Lower lobe of right lung (tissue), 2 donors: ENCODE data around the gene SMG9. TPM values are rescaled to one million over a fixed set of nuclear protein-coding genes. Genes with fewer than 3 reads are reported as not detected.

ENCODE experiments used
- ATAC-seq, 2 donors: fragments of 200-7000 bp; cut with Tn5 transposase; one replicate each; pipeline ENCODE4 v1.9.1; 2020 to 2022; ENCODE audit warnings: mild to moderate bottlenecking in 2 of 2, moderate library complexity in 2 of 2
- DNase-seq: peaks from one replicate; pipeline ENCODE4 v3.0.0-alpha.2; 2020
- H3K27ac ChIP-seq: fragments of 200-600 bp; one replicate; pipeline ENCODE4 v1.8.0; 2022
- H3K27me3 ChIP-seq: fragments of 200-600 bp; one replicate; pipeline ENCODE4 v1.8.0; 2022; ENCODE audit warnings: low read depth
- H3K36me3 ChIP-seq: fragments of 200-600 bp; one replicate; pipeline ENCODE4 v1.8.0; 2022; ENCODE audit warnings: mild to moderate bottlenecking
- H3K4me1 ChIP-seq: fragments of 200-600 bp; one replicate; pipeline ENCODE4 v1.8.0; 2022
- H3K4me3 ChIP-seq: fragments of 200-600 bp; one replicate; pipeline ENCODE4 v1.8.0; 2022; ENCODE audit warnings: mild to moderate bottlenecking
- H3K9me3 ChIP-seq: fragments of 200-600 bp; one replicate; pipeline ENCODE4 v1.8.0; 2022
- CTCF ChIP-seq: fragments of 200-600 bp; IDR thresholded peaks from one replicate; pipeline ENCODE4 v1.8.0; 2022; ENCODE audit warnings: antibody characterized with exemption, mild to moderate bottlenecking
- intact Hi-C: fragments of 100-400 bp; cut with DNase I; formaldehyde crosslinking; loops from one replicate; pipeline ENCODE4 v1.11.0; 2022
- total RNA-seq: library from RNA; stranded (reverse); fragmentation: NEBNext Ultra II Directional; extraction: Animal tissue kit (Norgen Biotek cat#: 25700); gene quantifications from one replicate; pipeline ENCODE4 v1.2.1, GENCODE V29; 2021
- donor health status: DM: no; HTN: yes; CAD: no; lungs with severe emphysema.

SMG9 gene
- total RNA-seq, 1 donor from 2014 or later = 47.3 TPM

- Histone ChIP-seq H3K4me1 (peaks cover 24% of the 10 kb centered on the region), H3K27ac (peak overlapping the region; percentile 92), H3K9me3 (peaks cover 6% of the 10 kb centered on the region), H3K27me3 (peaks cover 5% of the 10 kb centered on the region), H3K4me3 (peak overlapping the region; percentile 45), H3K36me3 (no peaks in the 10 kb centered on the region)
- intact Hi-C loops = no loop called here
- DNase-seq (peak; percentile 47), ATAC-seq (peak; percentile 64 to 66)
- no peak for TF ChIP-seq CTCF
Observed at GRCh38 chr19:43700395-43701000, 54.3 kb downstream of the SMG9 start.

- Histone ChIP-seq H3K4me3 (peak overlapping the region; percentile 42), H3K27ac (peak overlapping the region; percentile 92), H3K4me1 (peaks cover 24% of the 10 kb centered on the region), H3K27me3 (peaks cover 5% of the 10 kb centered on the region), H3K9me3 (peaks cover 6% of the 10 kb centered on the region), H3K36me3 (no peaks in the 10 kb centered on the region)
- ATAC-seq = peak; percentile 28 to 30
- intact Hi-C loops = no loop called here
- no peak for TF ChIP-seq CTCF
- DNase-seq = peak; percentile 58
Observed at GRCh38 chr19:43699506-43700394, 55.0 kb downstream of the SMG9 start.

GRCh38 chr19:43697295-43697694 is 57.5 kb downstream of the SMG9 start:
- no peak overlapping the region for H3K4me3 ChIP-seq
- no peak for ATAC-seq
- H3K27ac ChIP-seq = no peak overlapping the region
- intact Hi-C loops = no loop called here
- DNase-seq = no peak
- peaks cover 24% of the 10 kb centered on the region for H3K4me1 ChIP-seq
- peaks cover 6% of the 10 kb centered on the region for H3K9me3 ChIP-seq
- no peaks in the 10 kb centered on the region for H3K36me3 ChIP-seq
- peaks cover 5% of the 10 kb centered on the region for H3K27me3 ChIP-seq
- no peak for TF ChIP-seq CTCF

GRCh38 chr19:43695985-43696704 is 58.6 kb downstream of the SMG9 start:
- H3K27ac ChIP-seq = no peak overlapping the region
- peaks cover 15% of the 10 kb centered on the region for H3K9me3 ChIP-seq
- TF ChIP-seq CTCF = no peak
- DNase-seq (no peak), ATAC-seq (no peak)
- H3K36me3 ChIP-seq = no peaks in the 10 kb centered on the region
- no peak overlapping the region for H3K4me3 ChIP-seq
- intact Hi-C loops = no loop called here
- peaks cover 20% of the 10 kb centered on the region for H3K4me1 ChIP-seq
- H3K27me3 ChIP-seq = peaks cover 5% of the 10 kb centered on the region

- ATAC-seq (no peak), DNase-seq (no peak)
- Histone ChIP-seq H3K27ac (no peak overlapping the region), H3K36me3 (no peaks in the 10 kb centered on the region), H3K9me3 (peaks cover 21% of the 10 kb centered on the region), H3K4me1 (peaks cover 5% of the 10 kb centered on the region), H3K4me3 (no peak overlapping the region), H3K27me3 (peaks cover 5% of the 10 kb centered on the region)
- intact Hi-C loops = no loop called here
- TF ChIP-seq CTCF = no peak
Observed at GRCh38 chr19:43694553-43694952, 60.2 kb downstream of the SMG9 start.
